ENCODE results near the gene EHBP1. TPM values are rescaled to one million over a fixed set of nuclear protein-coding genes. Genes with fewer than 3 reads are reported as not detected.

The EHBP1 gene
- total and polyA plus RNA-seq, 7 experiments from 2014 or later, result 12.3 to 31.5 (median 27.7) TPM

GRCh38 chr2:62784341-62784740 is 78.8 kb downstream of the EHBP1 start:
- Mint-ChIP-seq H3K4me1 (peaks cover 0 to 6% (median 3%) of the 10 kb centered on the region in 7 donors), H3K27me3 (no peaks in the 10 kb centered on the region), H3K9me3 (peaks cover 0 to 8% (median 0%) of the 10 kb centered on the region in 11 donors), H3K36me3 (peaks cover 7 to 16% (median 7%) of the 10 kb centered on the region in 5 donors), H3K4me3 (no peak overlapping the region), H3K27ac (peak overlapping the region in 1 of 9 donors; percentile 39)
- H3K9me3 ChIP-seq (ENCODE audit: control insufficient read depth in 2 of 3, low read length in 3 of 3), result no peaks in the 10 kb centered on the region
- DNase-seq (no peak), ATAC-seq (no peak)
- H3K4me1 ChIP-seq (ENCODE audit: control insufficient read depth in 2 of 2, insufficient read depth in 2 of 2, low read length in 2 of 2), result no peaks in the 10 kb centered on the region
- ChIA-PET CTCF (no interaction called here), POLR2A (no interaction called here)
- H3K36me3 ChIP-seq (ENCODE audit: control insufficient read depth in 2 of 3, insufficient read depth in 3 of 3, low read length in 3 of 3), result no peaks in the 10 kb centered on the region
- H3K4me3 ChIP-seq (ENCODE audit: low read length), result no peak overlapping the region
- no peaks in the 10 kb centered on the region for H3K27me3 ChIP-seq (ENCODE audit: control insufficient read depth in 2 of 2, insufficient read depth in 2 of 2, low read length in 2 of 2)
- H3K27ac ChIP-seq (ENCODE audit: low read depth, low read length), result no peak overlapping the region
- intact Hi-C loops (cut with micrococcal nuclease), result loop anchor here in 1 of 2 donors (10.0 kb wide), 1 partner anchor 640 kb away; no protein-coding TSS in a partner anchor

- peaks cover 0 to 8% (median 0%) of the 10 kb centered on the region in 11 donors for H3K9me3 Mint-ChIP-seq
- Histone ChIP-seq H3K36me3 (ENCODE audit: control insufficient read depth in 2 of 3, insufficient read depth in 3 of 3, low read length in 3 of 3) (no peaks in the 10 kb centered on the region), H3K27me3 (ENCODE audit: control insufficient read depth in 2 of 2, insufficient read depth in 2 of 2, low read length in 2 of 2) (no peaks in the 10 kb centered on the region), H3K4me3 (ENCODE audit: low read length) (no peak overlapping the region), H3K27ac (ENCODE audit: low read depth, low read length) (no peak overlapping the region), H3K9me3 (ENCODE audit: control insufficient read depth in 2 of 3, low read length in 3 of 3) (no peaks in the 10 kb centered on the region), H3K4me1 (ENCODE audit: control insufficient read depth in 2 of 2, insufficient read depth in 2 of 2, low read length in 2 of 2) (no peaks in the 10 kb centered on the region)
- DNase-seq (no peak), ATAC-seq (no peak)
- H3K4me3 Mint-ChIP-seq, result no peak overlapping the region
- ChIA-PET POLR2A (no interaction called here), CTCF (no interaction called here)
- intact Hi-C loops (cut with micrococcal nuclease), result loop anchor here (5.0 to 10.0 kb wide), 2 partner anchors 640 to 702 kb away; no protein-coding TSS in a partner anchor
- peaks cover 7 to 11% (median 7%) of the 10 kb centered on the region in 5 donors for H3K36me3 Mint-ChIP-seq
- H3K27me3 Mint-ChIP-seq, result no peaks in the 10 kb centered on the region
- H3K27ac Mint-ChIP-seq, result no peak overlapping the region
- peaks cover 0 to 10% (median 4%) of the 10 kb centered on the region in 7 donors for H3K4me1 Mint-ChIP-seq
These were observed 79.7 kb downstream of the EHBP1 start for GRCh38 chr2:62785216-62785615.

GRCh38 chr2:62785810-62786597 is 80.5 kb downstream of the EHBP1 start:
- no peaks in the 10 kb centered on the region for H3K36me3 ChIP-seq (ENCODE audit: control insufficient read depth in 2 of 3, insufficient read depth in 3 of 3, low read length in 3 of 3)
- intact Hi-C loops (cut with micrococcal nuclease), result loop anchor here (2.0 to 10.0 kb wide), 3 partner anchors 639 to 759 kb away; no protein-coding TSS in a partner anchor
- H3K4me1 ChIP-seq (ENCODE audit: control insufficient read depth in 2 of 2, insufficient read depth in 2 of 2, low read length in 2 of 2), result no peaks in the 10 kb centered on the region
- no peak overlapping the region for H3K4me3 ChIP-seq (ENCODE audit: low read length)
- Mint-ChIP-seq H3K36me3 (peaks cover 7 to 11% (median 7%) of the 10 kb centered on the region in 5 donors), H3K27me3 (no peaks in the 10 kb centered on the region), H3K27ac (no peak overlapping the region), H3K9me3 (peaks cover 0 to 8% (median 0%) of the 10 kb centered on the region in 11 donors), H3K4me1 (peaks cover 0 to 10% (median 4%) of the 10 kb centered on the region in 7 donors), H3K4me3 (no peak overlapping the region)
- no peak overlapping the region for H3K27ac ChIP-seq (ENCODE audit: low read depth, low read length)
- no peak for ATAC-seq
- ChIA-PET POLR2A (interaction anchor here (0.7 kb wide), 1 partner anchor 1075 kb away, joined by 4 read pairs; no protein-coding TSS in a partner anchor), CTCF (no interaction called here)
- H3K9me3 ChIP-seq (ENCODE audit: control insufficient read depth in 2 of 3, low read length in 3 of 3), result no peaks in the 10 kb centered on the region
- H3K27me3 ChIP-seq (ENCODE audit: control insufficient read depth in 2 of 2, insufficient read depth in 2 of 2, low read length in 2 of 2), result no peaks in the 10 kb centered on the region
- no peak for DNase-seq

GRCh38 chr2:62787386-62787785 is 81.9 kb downstream of the EHBP1 start:
- no peak overlapping the region for H3K4me3 ChIP-seq (ENCODE audit: low read length)
- DNase-seq (no peak), ATAC-seq (no peak)
- H3K27me3 ChIP-seq (ENCODE audit: control insufficient read depth in 2 of 2, insufficient read depth in 2 of 2, low read length in 2 of 2), result no peaks in the 10 kb centered on the region
- no peaks in the 10 kb centered on the region for H3K36me3 ChIP-seq (ENCODE audit: control insufficient read depth in 2 of 3, insufficient read depth in 3 of 3, low read length in 3 of 3)
- Mint-ChIP-seq H3K4me3 (no peak overlapping the region), H3K27ac (no peak overlapping the region), H3K27me3 (no peaks in the 10 kb centered on the region), H3K36me3 (peaks cover 7 to 11% (median 7%) of the 10 kb centered on the region in 5 donors), H3K4me1 (peaks cover 0 to 10% (median 4%) of the 10 kb centered on the region in 7 donors), H3K9me3 (peaks cover 0 to 8% (median 0%) of the 10 kb centered on the region in 11 donors)
- intact Hi-C loops (cut with micrococcal nuclease), result loop anchor here (1.0 to 10.0 kb wide), 4 partner anchors 637 to 757 kb away; no protein-coding TSS in a partner anchor
- ChIA-PET CTCF (interaction anchor here (0.7 to 1.0 kb wide), 2 partner anchors 12 to 330 kb away, joined by 3 read pairs; no protein-coding TSS in a partner anchor), POLR2A (interaction anchor here (0.5 kb wide), 1 partner anchor 129 kb away, joined by 13 read pairs; no protein-coding TSS in a partner anchor)
- H3K27ac ChIP-seq (ENCODE audit: low read depth, low read length), result no peak overlapping the region
- H3K4me1 ChIP-seq (ENCODE audit: control insufficient read depth in 2 of 2, insufficient read depth in 2 of 2, low read length in 2 of 2), result no peaks in the 10 kb centered on the region
- H3K9me3 ChIP-seq (ENCODE audit: control insufficient read depth in 2 of 3, low read length in 3 of 3), result no peaks in the 10 kb centered on the region

GRCh38 chr2:62789518-62789917 is 84.0 kb downstream of the EHBP1 start:
- Histone ChIP-seq H3K4me1 (ENCODE audit: control insufficient read depth in 2 of 2, insufficient read depth in 2 of 2, low read length in 2 of 2) (no peaks in the 10 kb centered on the region), H3K36me3 (ENCODE audit: control insufficient read depth in 2 of 3, insufficient read depth in 3 of 3, low read length in 3 of 3) (no peaks in the 10 kb centered on the region), H3K4me3 (ENCODE audit: low read length) (no peak overlapping the region), H3K27ac (ENCODE audit: low read depth, low read length) (no peak overlapping the region), H3K27me3 (ENCODE audit: control insufficient read depth in 2 of 2, insufficient read depth in 2 of 2, low read length in 2 of 2) (no peaks in the 10 kb centered on the region), H3K9me3 (ENCODE audit: control insufficient read depth in 2 of 3, low read length in 3 of 3) (no peaks in the 10 kb centered on the region)
- Mint-ChIP-seq H3K36me3 (no peaks in the 10 kb centered on the region), H3K4me1 (peaks cover 0 to 10% (median 6%) of the 10 kb centered on the region in 7 donors), H3K9me3 (no peaks in the 10 kb centered on the region), H3K27ac (no peak overlapping the region), H3K27me3 (peaks cover 0 to 2% (median 0%) of the 10 kb centered on the region in 5 donors), H3K4me3 (no peak overlapping the region)
- DNase-seq (no peak), ATAC-seq (no peak)
- intact Hi-C loops (cut with micrococcal nuclease), result loop anchor here (5.0 to 10.0 kb wide), 2 partner anchors 635 to 698 kb away; no protein-coding TSS in a partner anchor
- ChIA-PET POLR2A (no interaction called here), CTCF (no interaction called here)

GRCh38 chr2:62789918-62790317 is 84.4 kb downstream of the EHBP1 start:
- Histone ChIP-seq H3K9me3 (ENCODE audit: control insufficient read depth in 2 of 3, low read length in 3 of 3) (no peaks in the 10 kb centered on the region), H3K36me3 (ENCODE audit: control insufficient read depth in 2 of 3, insufficient read depth in 3 of 3, low read length in 3 of 3) (no peaks in the 10 kb centered on the region), H3K27ac (ENCODE audit: low read depth, low read length) (no peak overlapping the region), H3K4me3 (ENCODE audit: low read length) (no peak overlapping the region), H3K4me1 (ENCODE audit: control insufficient read depth in 2 of 2, insufficient read depth in 2 of 2, low read length in 2 of 2) (no peaks in the 10 kb centered on the region), H3K27me3 (ENCODE audit: control insufficient read depth in 2 of 2, insufficient read depth in 2 of 2, low read length in 2 of 2) (no peaks in the 10 kb centered on the region)
- ChIA-PET CTCF (no interaction called here), POLR2A (no interaction called here)
- peaks cover 0 to 2% (median 0%) of the 10 kb centered on the region in 5 donors for H3K27me3 Mint-ChIP-seq
- H3K4me1 Mint-ChIP-seq, result peaks cover 0 to 10% (median 6%) of the 10 kb centered on the region in 7 donors
- H3K36me3 Mint-ChIP-seq, result no peaks in the 10 kb centered on the region
- ATAC-seq (no peak), DNase-seq (no peak)
- intact Hi-C loops (cut with micrococcal nuclease), result loop anchor here (5.0 to 10.0 kb wide), 2 partner anchors 635 to 697 kb away; no protein-coding TSS in a partner anchor
- no peak overlapping the region for H3K4me3 Mint-ChIP-seq
- H3K9me3 Mint-ChIP-seq, result no peaks in the 10 kb centered on the region
- H3K27ac Mint-ChIP-seq, result no peak overlapping the region

All from naive thymus-derived CD4-positive, alpha-beta T cell (primary cell).